ENCODE data around the gene TRMT44. TPM values are rescaled to one million over a fixed set of nuclear protein-coding genes. Genes with fewer than 3 reads are reported as not detected.

Gene TRMT44
- total RNA-seq, 2 donors from 2014 or later: 10.5 to 11.4 TPM

DNA sequence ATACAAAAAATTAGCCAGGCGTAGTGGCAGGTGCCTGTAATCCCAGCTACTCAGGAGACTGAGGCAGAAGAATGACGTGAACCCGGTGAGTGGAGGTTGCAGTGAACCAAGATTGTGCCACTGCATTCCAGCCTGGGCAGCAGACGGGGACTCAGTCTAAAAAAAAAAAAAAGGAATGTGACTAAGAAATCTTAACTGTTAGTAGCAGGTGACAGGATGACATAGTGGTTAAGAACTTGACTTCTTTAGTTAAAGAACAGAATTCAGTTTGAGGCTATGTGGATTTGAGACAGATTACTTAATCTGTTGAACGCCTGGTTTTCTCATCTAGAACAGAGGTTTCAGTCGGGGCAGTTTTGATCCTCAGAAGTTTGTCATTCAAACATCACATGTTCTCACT, 3.2 kb downstream of the TRMT44 start:
- no peak for DNase-seq (ENCODE audit: low spot score)
- Histone ChIP-seq H3K27ac (no peak overlapping the region), H3K36me3 (peaks cover 10% of the 10 kb centered on the region), H3K4me1 (peaks cover 0 to 43% of the 10 kb centered on the region in 2 donors), H3K9me3 (no peaks in the 10 kb centered on the region), H3K4me3 (no peak overlapping the region), H3K27me3 (no peaks in the 10 kb centered on the region)
- TF ChIP-seq, protein P1, sequence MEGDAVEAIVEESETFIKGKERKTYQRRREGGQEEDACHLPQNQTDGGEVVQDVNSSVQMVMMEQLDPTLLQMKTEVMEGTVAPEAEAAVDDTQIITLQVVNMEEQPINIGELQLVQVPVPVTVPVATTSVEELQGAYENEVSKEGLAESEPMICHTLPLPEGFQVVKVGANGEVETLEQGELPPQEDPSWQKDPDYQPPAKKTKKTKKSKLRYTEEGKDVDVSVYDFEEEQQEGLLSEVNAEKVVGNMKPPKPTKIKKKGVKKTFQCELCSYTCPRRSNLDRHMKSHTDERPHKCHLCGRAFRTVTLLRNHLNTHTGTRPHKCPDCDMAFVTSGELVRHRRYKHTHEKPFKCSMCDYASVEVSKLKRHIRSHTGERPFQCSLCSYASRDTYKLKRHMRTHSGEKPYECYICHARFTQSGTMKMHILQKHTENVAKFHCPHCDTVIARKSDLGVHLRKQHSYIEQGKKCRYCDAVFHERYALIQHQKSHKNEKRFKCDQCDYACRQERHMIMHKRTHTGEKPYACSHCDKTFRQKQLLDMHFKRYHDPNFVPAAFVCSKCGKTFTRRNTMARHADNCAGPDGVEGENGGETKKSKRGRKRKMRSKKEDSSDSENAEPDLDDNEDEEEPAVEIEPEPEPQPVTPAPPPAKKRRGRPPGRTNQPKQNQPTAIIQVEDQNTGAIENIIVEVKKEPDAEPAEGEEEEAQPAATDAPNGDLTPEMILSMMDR (IDR thresholded peaks at IDR 0.05): no peak

DNA sequence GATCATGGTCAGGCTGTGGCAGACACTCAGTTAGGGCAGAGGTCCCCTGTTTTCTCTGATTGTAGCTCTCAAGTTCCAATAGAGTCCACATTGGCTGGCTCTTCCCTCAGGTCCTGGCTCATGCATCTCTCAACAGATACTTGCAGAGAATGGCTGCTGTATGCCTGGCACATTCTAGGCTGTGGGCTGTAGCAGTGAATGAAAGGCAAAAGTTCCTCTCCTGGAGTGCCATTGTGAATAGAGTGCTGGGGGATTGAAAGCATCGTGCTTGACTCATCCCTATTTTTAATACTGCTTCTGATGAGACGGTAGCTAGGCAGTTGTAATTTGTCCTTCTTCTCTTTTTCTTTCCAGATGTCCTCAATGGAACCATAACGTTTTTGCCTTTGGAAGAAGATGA, 5.5 kb downstream of the TRMT44 start:
- Histone ChIP-seq H3K27ac (no peak overlapping the region), H3K4me3 (no peak overlapping the region), H3K9me3 (no peaks in the 10 kb centered on the region), H3K36me3 (peaks cover 18% of the 10 kb centered on the region), H3K4me1 (peaks cover 0 to 30% of the 10 kb centered on the region in 2 donors), H3K27me3 (no peaks in the 10 kb centered on the region)
- TF ChIP-seq, protein P1 (IDR thresholded peaks at IDR 0.05): no peak
- DNase-seq (ENCODE audit: low spot score): no peak

DNA sequence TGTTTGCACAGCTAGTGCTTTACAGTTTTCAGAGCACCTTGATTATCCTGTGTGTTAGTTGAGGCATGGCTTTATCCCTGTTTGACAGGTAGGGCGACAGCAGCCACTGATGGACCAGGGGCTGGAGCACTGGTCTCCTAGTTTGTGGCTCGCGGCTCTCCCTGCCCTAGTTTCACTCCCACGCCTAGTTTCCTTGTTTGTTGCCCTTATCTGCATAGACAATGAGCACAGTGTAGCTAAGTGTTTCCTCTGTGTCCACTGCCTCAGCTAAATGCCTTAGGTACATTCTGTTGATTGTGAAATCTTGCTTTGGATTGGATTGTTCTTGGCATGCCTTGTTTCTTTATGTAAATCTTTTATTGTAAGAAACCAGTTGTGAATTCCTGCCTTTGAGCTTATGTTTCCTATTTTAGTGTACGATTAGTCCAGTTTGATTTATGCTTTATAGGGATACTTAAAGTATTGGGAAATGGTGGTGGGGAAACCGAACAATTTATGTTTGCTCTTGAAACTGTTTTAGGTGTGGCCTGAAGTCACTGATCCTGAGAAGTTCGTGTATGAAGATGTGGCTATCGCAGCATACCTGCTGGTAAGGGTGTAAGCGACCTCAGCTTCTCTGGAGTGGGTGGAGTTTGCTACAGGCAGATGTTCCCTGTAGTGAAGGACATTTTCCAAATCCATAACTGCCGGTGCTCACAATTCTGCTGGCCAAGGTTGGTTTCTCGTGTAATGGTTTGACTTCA, 11.0 kb downstream of the TRMT44 start:
- TF ChIP-seq, protein P1 (IDR thresholded peaks at IDR 0.05): no peak
- DNase-seq (ENCODE audit: low spot score): no peak
- Histone ChIP-seq H3K9me3 (no peaks in the 10 kb centered on the region), H3K4me3 (no peak overlapping the region), H3K36me3 (peaks cover 64% of the 10 kb centered on the region), H3K27me3 (no peaks in the 10 kb centered on the region), H3K27ac (no peak overlapping the region), H3K4me1 (no peaks in the 10 kb centered on the region)

- TF ChIP-seq, protein P1 (IDR thresholded peaks at IDR 0.05): no peak
- no peak for DNase-seq (ENCODE audit: low spot score)
- Histone ChIP-seq H3K27ac (no peak overlapping the region), H3K9me3 (no peaks in the 10 kb centered on the region), H3K4me1 (no peaks in the 10 kb centered on the region), H3K36me3 (peaks cover 74% of the 10 kb centered on the region), H3K27me3 (no peaks in the 10 kb centered on the region), H3K4me3 (no peak overlapping the region)
Observed at GRCh38 chr4:8453957-8454356, 13.4 kb downstream of the TRMT44 start.

DNA sequence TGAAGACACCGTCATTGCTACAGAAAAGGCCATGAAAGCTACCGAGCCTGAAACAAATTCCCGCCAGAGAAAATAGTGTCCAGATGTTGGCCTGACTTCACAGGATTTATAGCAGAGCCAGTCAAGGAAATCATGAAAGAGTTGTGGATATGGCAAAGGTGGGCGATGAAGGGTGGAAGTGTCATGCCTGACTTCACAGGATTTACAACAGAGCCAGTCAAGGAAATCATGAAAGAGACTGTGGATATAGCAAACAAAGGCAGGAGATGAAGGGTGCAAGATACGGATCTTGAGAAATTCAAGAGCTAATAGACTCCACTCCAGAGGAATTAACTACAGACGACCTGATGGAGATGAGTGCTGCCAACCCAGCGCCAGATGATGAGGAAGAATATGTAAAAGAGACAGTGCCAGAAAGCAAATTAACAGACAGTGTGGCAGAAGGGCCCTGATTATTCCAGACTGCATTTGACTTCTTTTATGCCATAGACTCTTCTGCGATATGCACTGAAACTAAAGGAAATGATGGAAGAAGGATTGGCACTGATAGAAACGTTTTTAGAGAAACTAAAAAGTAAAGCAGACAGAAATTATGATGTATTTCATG, 17.2 kb downstream of the TRMT44 start:
- Histone ChIP-seq H3K36me3 (peaks cover 83% of the 10 kb centered on the region), H3K4me3 (no peak overlapping the region), H3K4me1 (no peaks in the 10 kb centered on the region), H3K27ac (no peak overlapping the region), H3K9me3 (no peaks in the 10 kb centered on the region), H3K27me3 (no peaks in the 10 kb centered on the region)
- TF ChIP-seq, protein P1 (IDR thresholded peaks at IDR 0.05): no peak
- no peak for DNase-seq (ENCODE audit: low spot score)

Data from right atrium auricular region (tissue), 2 donors.